H9 (cell line): ENCODE data around the gene PRELID1. TPM values are rescaled to one million over a fixed set of nuclear protein-coding genes. Genes with fewer than 3 reads are reported as not detected.
A peak's percentile ranks its signal among the peaks of the same experiment; 100 is the strongest.

Experiments used
- DNase-seq: peaks from one replicate; pipeline ENCODE4 v3.0.0-alpha.2; 2017
- H2AFZ ChIP-seq: one replicate; pipeline ENCODE4 v1.6.1; 2013; ENCODE audit warnings: mild to moderate bottlenecking, low read length, control low read depth, moderate library complexity
- H2AK5ac ChIP-seq: 2 replicates; pipeline ENCODE4 v1.6.1; 2013; ENCODE audit warnings: low read length, control low read depth, mixed read lengths; ENCODE audit not compliant: insufficient read length
- H2BK120ac ChIP-seq: one replicate; pipeline ENCODE4 v1.6.1; 2013; ENCODE audit warnings: low read depth, mild to moderate bottlenecking, low read length, control low read depth, inconsistent platforms; ENCODE audit not compliant: poor library complexity, severe bottlenecking
- H2BK12ac ChIP-seq: 2 replicates; pipeline ENCODE4 v1.6.1; 2013; ENCODE audit warnings: low read length, control low read depth, mixed read lengths, low read depth; ENCODE audit not compliant: insufficient read length
- H2BK15ac ChIP-seq: 2 replicates; pipeline ENCODE4 v1.6.1; 2013; ENCODE audit warnings: low read depth, low read length, control low read depth
- H2BK20ac ChIP-seq: one replicate; pipeline ENCODE4 v1.6.1; 2013; ENCODE audit warnings: low read depth, mild to moderate bottlenecking, low read length, control low read depth, inconsistent platforms; ENCODE audit not compliant: poor library complexity, severe bottlenecking
- H2BK5ac ChIP-seq: 2 replicates; pipeline ENCODE4 v1.6.1; 2013; ENCODE audit warnings: low read length, control low read depth, mixed read lengths; ENCODE audit not compliant: insufficient read length
- H3K14ac ChIP-seq: 2 replicates; pipeline ENCODE4 v1.6.1; 2013; ENCODE audit warnings: low read length, control low read depth; ENCODE audit not compliant: insufficient read depth
- H3K18ac ChIP-seq: 2 replicates; pipeline ENCODE4 v1.6.1; 2013; ENCODE audit warnings: low read depth, mild to moderate bottlenecking, mixed read lengths, low read length, control low read depth; ENCODE audit not compliant: insufficient read length
- H3K23ac ChIP-seq: 2 replicates; pipeline ENCODE4 v1.6.1; 2013; ENCODE audit warnings: low read length, control low read depth, mixed read lengths, low read depth; ENCODE audit not compliant: insufficient read length
- H3K23me2 ChIP-seq: 2 replicates; pipeline ENCODE4 v1.6.1; 2013; ENCODE audit warnings: low read depth, mild to moderate bottlenecking, mixed read lengths, low read length, control low read depth; ENCODE audit not compliant: insufficient read length, poor library complexity, severe bottlenecking
- H3K27ac ChIP-seq: 2 replicates; pipeline ENCODE4 v1.5.1; 2013; ENCODE audit warnings: low read length, control low read depth, mixed read lengths, low read depth; ENCODE audit not compliant: insufficient read length
- H3K27me3 ChIP-seq: 2 replicates; pipeline ENCODE4 v1.6.1; 2013; ENCODE audit warnings: low read length, control low read depth, inconsistent platforms; ENCODE audit not compliant: insufficient read depth
- H3K4ac ChIP-seq: 2 replicates; pipeline ENCODE4 v1.6.1; 2013; ENCODE audit warnings: low read depth, mild to moderate bottlenecking, control low read depth, inconsistent platforms, low read length, moderate library complexity
- H3K4me1 ChIP-seq: 2 replicates; pipeline ENCODE4 v1.6.1; 2013; ENCODE audit warnings: low read length, control low read depth, inconsistent platforms; ENCODE audit not compliant: insufficient read depth
- H3K4me2 ChIP-seq: 2 replicates; pipeline ENCODE4 v1.6.1; 2013; ENCODE audit warnings: low read length, control low read depth, mixed read lengths; ENCODE audit not compliant: insufficient read length, insufficient read depth
- H3K56ac ChIP-seq: 2 replicates; pipeline ENCODE4 v1.6.1; 2013; ENCODE audit warnings: low read depth, mild to moderate bottlenecking, mixed read lengths, low read length, control low read depth; ENCODE audit not compliant: insufficient read length
- H3K79me1 ChIP-seq: 2 replicates; pipeline ENCODE4 v1.6.1; 2013; ENCODE audit warnings: low read depth, mild to moderate bottlenecking, moderate library complexity, low read length, control low read depth, inconsistent platforms; ENCODE audit not compliant: insufficient read depth, poor library complexity, severe bottlenecking
- H3K79me2 ChIP-seq: 2 replicates; pipeline ENCODE4 v1.6.1; 2013; ENCODE audit warnings: low read length, control low read depth, inconsistent platforms; ENCODE audit not compliant: insufficient read depth
- H3K9ac ChIP-seq: 2 replicates; pipeline ENCODE4 v1.6.1; 2013; ENCODE audit warnings: low read length, control low read depth, mixed read lengths; ENCODE audit not compliant: insufficient read length; ENCODE audit errors: extremely low read depth
- H3K9me3 ChIP-seq: one replicate; pipeline ENCODE4 v1.6.1; 2013; ENCODE audit warnings: low read depth, low read length, inconsistent platforms; ENCODE audit not compliant: control insufficient read depth
- H3T11ph ChIP-seq: one replicate; pipeline ENCODE4 v1.6.1; 2013; ENCODE audit warnings: mild to moderate bottlenecking, low read length, control low read depth, inconsistent platforms
- H4K20me1 ChIP-seq: one replicate; pipeline ENCODE4 v1.6.1; 2013; ENCODE audit not compliant: control insufficient read depth, insufficient read length, insufficient read depth
- H4K5ac ChIP-seq: 2 replicates; pipeline ENCODE4 v1.6.1; 2013; ENCODE audit warnings: low read depth, mild to moderate bottlenecking, mixed read lengths, low read length, control low read depth; ENCODE audit not compliant: insufficient read length
- H4K8ac ChIP-seq: replicated peaks from 2 replicates; pipeline ENCODE4 v1.6.1; 2013; ENCODE audit warnings: low read length, control low read depth, mixed read lengths, low read depth; ENCODE audit not compliant: insufficient read length
- H4K91ac ChIP-seq: 2 replicates; pipeline ENCODE4 v1.6.1; 2013; ENCODE audit warnings: low read depth, mild to moderate bottlenecking, moderate library complexity, mixed read lengths, low read length, control low read depth; ENCODE audit not compliant: insufficient read length
- H3K27ac Mint-ChIP-seq, 3 experiments: 2 replicates in 2 of 3; 3 replicates in 1 of 3; pipeline ENCODE4 v1.8.0; 2020 to 2021; ENCODE audit warnings: mixed read lengths in 3 of 3, mild to moderate bottlenecking in 1 of 3, moderate library complexity in 1 of 3
- H3K27me3 Mint-ChIP-seq: 2 replicates; pipeline ENCODE4 v1.8.0; 2021; ENCODE audit warnings: low read depth, mild to moderate bottlenecking, moderate library complexity, mixed read lengths
- H3K36me3 Mint-ChIP-seq, 3 experiments: 2 replicates in 2 of 3; 3 replicates in 1 of 3; pipeline ENCODE4 v1.8.0; 2020 to 2021; ENCODE audit warnings: low read depth in 3 of 3, mixed read lengths in 3 of 3; ENCODE audit not compliant: insufficient read depth in 1 of 3
- H3K4me1 Mint-ChIP-seq, 2 experiments: 2 replicates each; pipeline ENCODE4 v1.8.0; 2020; ENCODE audit warnings: mixed read lengths in 2 of 2
- H3K4me3 Mint-ChIP-seq, 2 experiments: 2 replicates in 1 of 2; 3 replicates in 1 of 2; pipeline ENCODE4 v1.8.0; 2020 to 2021; ENCODE audit warnings: mild to moderate bottlenecking in 2 of 2, mixed read lengths in 2 of 2, moderate library complexity in 1 of 2
- H3K9me3 Mint-ChIP-seq, 2 experiments: 2 replicates in 1 of 2; 3 replicates in 1 of 2; pipeline ENCODE4 v1.8.0; 2020; ENCODE audit warnings: mild to moderate bottlenecking in 2 of 2, mixed read lengths in 2 of 2, moderate library complexity in 1 of 2
- WGBS: extraction: QIAGEN DNeasy Blood & Tissue Kit; methylation state at CpG from one replicate; pipeline ENCODE4 v1.1.7; 2013; ENCODE audit warnings: missing lambda C conversion rate, low lambda C conversion rate, mixed read lengths; ENCODE audit not compliant: insufficient read length; ENCODE audit errors: extremely low coverage; 5-methylcytosine and 5-hydroxymethylcytosine counted together
- total RNA-seq: library from RNA; stranded (reverse); gene quantifications from 2 replicates; pipeline ENCODE4 v1.2.1, GENCODE V29; 2021
- TF ChIP-seq, protein P1 (sequence below): fragments of 200-600 bp; sonication (generic); conservative IDR thresholded peaks from 3 replicates; pipeline ENCODE4 v1.8.0; 2021; ENCODE audit warnings: antibody characterized with exemption, mild to moderate bottlenecking

The PRELID1 gene
- total RNA-seq, 1 experiment from 2014 or later: 213 TPM

DNA sequence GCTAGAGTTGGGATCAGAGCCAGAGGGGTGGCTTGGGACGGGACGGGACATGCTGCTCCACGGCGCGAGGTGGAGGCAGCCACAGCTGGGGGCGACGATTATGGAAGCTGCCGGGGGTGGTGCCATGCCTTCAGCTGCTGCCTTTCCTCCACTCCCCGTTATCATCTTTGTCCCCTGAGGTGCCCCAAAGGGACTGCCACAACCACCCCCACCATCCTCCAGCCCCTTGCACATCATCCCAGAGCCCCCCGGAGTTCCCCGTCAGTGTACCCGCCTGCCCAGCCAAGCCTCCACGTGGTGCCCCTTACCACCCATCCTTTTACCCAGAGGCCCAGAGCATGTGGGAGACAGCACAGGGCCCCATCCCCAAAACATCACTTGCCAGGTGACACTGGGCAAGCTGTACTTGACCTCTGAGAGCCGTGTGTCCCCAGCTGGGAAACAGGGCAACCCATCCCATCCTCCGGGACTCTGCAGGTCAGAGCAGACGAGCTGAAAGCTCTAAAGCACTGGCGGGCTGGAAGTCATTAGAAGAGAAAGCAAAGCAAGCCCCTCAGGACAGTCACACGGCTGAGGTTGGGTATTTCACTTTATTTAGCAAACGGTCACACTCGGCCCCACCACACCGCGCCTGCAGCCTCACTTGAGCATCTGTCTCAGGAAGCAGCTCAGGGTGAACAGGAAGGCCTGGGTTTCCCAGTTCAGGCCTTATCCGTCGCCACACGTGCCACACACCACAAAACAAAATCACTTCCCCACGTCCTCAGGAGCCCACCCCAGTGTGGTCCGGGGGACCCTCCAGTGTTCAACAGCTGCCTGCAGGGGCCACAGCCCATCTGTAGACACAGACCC is 27.6 kb downstream of the PRELID1 start:
- Histone ChIP-seq H3K14ac (no peak overlapping the region), H3K79me1 (no peaks in the 10 kb centered on the region), H3K9ac (no peak overlapping the region), H2BK15ac (no peak overlapping the region), H3K4ac (no peak overlapping the region), H3K56ac (no peak overlapping the region), H2BK12ac (no peak overlapping the region), H4K20me1 (peaks cover 2% of the 10 kb centered on the region), H2BK120ac (no peak overlapping the region), H3K18ac (no peak overlapping the region), H3K23ac (no peak overlapping the region), H2AFZ (no peak overlapping the region), H4K91ac (no peak overlapping the region), H3K4me2 (no peak overlapping the region), H4K5ac (no peak overlapping the region), H2BK20ac (no peak overlapping the region), H3K9me3 (no peaks in the 10 kb centered on the region), H2AK5ac (no peak overlapping the region), H2BK5ac (no peak overlapping the region), H3K23me2 (no peaks in the 10 kb centered on the region), H3T11ph (no peak overlapping the region), H4K8ac (no peak overlapping the region), H3K27ac (no peak overlapping the region), H3K27me3 (no peaks in the 10 kb centered on the region), H3K4me1 (no peaks in the 10 kb centered on the region; the same call in 1 of the 2 replicates), H3K79me2 (no peaks in the 10 kb centered on the region)
- no peaks in the 10 kb centered on the region for H3K9me3 Mint-ChIP-seq
- WGBS: no CpG with 5 or more reads among the region's 27 CpGs
- H3K27ac Mint-ChIP-seq: peak overlapping the region; percentile 56 to 74 (median 65); a peak in 5 of 7 replicates
- TF ChIP-seq, protein P1, sequence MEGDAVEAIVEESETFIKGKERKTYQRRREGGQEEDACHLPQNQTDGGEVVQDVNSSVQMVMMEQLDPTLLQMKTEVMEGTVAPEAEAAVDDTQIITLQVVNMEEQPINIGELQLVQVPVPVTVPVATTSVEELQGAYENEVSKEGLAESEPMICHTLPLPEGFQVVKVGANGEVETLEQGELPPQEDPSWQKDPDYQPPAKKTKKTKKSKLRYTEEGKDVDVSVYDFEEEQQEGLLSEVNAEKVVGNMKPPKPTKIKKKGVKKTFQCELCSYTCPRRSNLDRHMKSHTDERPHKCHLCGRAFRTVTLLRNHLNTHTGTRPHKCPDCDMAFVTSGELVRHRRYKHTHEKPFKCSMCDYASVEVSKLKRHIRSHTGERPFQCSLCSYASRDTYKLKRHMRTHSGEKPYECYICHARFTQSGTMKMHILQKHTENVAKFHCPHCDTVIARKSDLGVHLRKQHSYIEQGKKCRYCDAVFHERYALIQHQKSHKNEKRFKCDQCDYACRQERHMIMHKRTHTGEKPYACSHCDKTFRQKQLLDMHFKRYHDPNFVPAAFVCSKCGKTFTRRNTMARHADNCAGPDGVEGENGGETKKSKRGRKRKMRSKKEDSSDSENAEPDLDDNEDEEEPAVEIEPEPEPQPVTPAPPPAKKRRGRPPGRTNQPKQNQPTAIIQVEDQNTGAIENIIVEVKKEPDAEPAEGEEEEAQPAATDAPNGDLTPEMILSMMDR: no peak
- DNase-seq: no peak
- H3K36me3 Mint-ChIP-seq: peaks cover 8 to 69% (median 65%) of the 10 kb centered on the region in 3 experiments; a peak in 6 of 7 replicates
- H3K4me3 Mint-ChIP-seq: no peak overlapping the region
- peaks cover 15 to 19% of the 10 kb centered on the region in 2 experiments for H3K4me1 Mint-ChIP-seq
- H3K27me3 Mint-ChIP-seq: no peaks in the 10 kb centered on the region
